ENCODE measurements around the gene CTTNBP2.
"Not testable (repeated sequence)": the region's sequence is repeated elsewhere in the genome, so short reads cannot be mapped to it uniquely, and the experiment has no call there.

CTTNBP2 gene

DNA sequence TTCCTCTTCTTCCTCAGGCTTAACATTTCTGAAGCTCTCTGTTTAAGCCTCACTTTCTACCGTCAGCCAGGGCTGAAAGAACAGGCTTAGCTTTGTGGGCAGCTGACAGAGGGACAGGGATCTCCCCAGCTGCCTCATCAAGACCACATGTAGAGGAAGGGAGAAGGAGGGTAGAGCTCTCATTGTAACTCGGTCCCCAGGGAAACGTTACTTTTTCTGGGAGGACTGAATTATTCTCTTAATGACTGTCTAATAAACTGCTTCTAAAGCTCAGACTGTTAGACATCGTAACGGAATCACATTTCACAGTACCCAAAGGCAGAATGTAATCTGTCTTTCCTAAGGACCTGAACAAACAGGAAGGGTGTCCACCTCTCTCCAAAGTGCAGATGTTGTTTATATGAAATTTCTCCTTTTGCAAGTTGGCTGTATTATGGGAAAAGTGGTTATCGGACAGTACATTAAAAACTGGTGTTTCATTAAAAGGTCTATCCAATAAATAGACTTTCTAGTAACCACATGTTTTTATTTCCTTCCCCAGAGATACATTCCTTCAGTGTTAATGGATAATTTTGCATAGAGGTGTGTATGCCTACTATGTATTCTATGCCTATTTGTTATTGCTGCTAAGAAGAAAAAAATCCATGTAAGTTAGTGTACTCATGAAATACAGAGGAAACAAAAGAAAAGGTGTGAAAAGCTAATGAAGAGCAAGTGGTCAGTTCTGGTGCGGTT is 144.2 kb downstream of the CTTNBP2 start:
- DNase-seq: no peak

- no peak for DNase-seq
Measured at GRCh38 chr7:117724898-117725297, 148.3 kb downstream of the CTTNBP2 start.

DNA sequence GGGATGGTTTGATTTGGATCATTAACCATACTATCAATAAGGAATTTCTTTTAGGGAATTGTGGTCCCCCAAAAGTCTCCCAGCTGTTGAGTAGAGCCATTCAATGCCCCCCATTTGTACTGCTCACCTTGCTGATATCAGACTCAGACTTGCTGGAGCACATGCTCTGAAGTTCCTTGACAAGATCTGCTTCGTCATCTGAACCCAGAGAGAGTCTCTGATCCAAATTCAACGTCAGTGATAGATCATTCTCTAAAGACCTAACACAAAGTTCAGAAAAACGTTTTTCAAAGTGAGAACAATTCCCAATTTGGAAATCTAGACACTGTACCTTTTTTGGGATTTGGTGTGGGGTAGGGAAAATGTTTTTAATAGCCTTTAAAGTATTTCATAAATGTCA is 153.9 kb downstream of the CTTNBP2 start:
- no peak for DNase-seq

DNA sequence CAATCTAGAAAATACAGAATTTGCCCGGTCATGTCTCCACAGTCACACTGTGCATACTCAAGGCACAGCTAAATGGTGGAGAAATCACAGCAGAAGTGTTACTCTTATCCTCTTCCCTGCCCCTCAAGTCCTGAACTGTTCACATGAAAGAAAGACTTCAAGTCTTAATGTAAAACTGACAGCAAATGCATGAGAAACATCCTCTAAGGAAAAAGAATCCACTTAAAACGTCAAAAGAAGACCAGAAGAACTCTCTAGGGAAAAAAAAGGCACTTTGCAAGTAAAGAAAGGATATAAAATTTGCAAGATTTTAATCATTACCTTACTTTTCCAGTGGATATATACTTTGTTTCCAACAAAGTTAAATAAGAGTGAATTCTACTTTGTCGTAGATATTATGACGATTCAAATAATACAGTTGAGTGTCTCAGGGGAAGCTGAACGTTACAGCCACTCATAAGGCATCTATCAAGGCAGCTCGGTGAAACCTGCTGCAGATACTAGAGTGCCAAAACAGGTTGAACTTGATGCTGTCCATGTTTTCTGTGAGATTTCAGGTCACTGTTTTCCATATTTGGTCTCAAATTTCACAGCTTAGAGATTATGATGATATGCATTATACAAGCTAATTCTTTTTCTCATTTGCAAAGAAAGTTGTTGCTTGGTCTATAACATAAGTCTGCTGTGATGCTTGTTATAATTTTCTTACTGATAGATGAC is 155.0 kb downstream of the CTTNBP2 start:
- no peak for DNase-seq

- no peak for DNase-seq
Measured at GRCh38 chr7:117717357-117717756, 155.9 kb downstream of the CTTNBP2 start.

GRCh38 chr7:117716707-117717299 is 156.4 kb downstream of the CTTNBP2 start:
- no peak for DNase-seq

DNA sequence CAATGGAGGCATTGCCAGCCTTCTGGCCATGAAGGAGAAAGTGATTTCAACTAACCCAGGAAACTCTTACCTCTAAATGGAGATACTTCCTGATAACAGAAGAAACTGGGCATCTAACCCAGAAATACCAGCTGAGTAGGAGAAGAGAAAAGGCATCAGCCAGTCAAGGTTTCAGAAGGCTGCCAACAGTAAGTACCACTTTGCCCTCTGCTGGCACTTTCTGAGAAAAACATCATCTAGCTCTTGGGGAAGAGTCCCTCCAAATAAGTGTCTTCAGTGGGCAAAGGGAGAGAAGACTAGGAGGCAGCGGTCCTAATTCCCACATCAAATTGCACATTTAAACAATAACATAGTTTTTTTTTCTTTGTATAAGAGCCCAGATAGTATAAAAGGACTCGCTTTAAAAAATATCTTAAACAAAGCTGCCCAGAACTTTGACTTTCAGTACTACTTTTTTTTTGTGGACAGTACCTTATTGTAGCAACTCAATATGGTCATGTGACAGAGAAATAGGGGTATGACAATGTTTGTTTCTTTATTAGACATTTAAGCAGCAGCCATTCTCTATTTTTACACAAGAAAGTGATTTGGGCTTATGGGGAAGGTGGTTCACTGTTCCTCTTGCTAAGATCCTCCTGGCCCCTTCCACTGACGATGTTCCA is 157.3 kb downstream of the CTTNBP2 start:
- DNase-seq: no peak

DNA sequence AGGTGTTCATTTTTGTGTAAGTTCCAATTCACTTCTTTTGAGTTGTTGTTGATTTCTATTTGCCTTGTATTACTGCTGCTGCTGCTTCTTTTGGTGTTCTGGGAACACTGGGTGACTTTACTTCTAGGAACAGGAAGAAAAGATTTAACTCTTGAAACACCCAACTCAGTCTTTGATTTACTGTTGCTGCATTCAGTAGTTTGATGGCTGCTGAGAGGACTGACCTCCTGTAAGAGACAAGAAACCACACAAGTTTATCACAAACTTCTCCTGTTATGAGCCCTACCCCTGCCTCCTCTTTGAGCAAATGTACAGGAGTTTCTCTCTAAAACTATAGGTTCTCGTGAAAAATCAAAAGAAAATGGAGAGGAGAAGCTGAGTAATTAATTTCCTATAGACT is 161.7 kb downstream of the CTTNBP2 start:
- DNase-seq: no peak

- DNase-seq: not testable (repeated sequence)
Measured at GRCh38 chr7:117708173-117708572, 165.1 kb downstream of the CTTNBP2 start.

GRCh38 chr7:117707080-117707479 is 166.2 kb downstream of the CTTNBP2 start:
- no peak for DNase-seq

DNA sequence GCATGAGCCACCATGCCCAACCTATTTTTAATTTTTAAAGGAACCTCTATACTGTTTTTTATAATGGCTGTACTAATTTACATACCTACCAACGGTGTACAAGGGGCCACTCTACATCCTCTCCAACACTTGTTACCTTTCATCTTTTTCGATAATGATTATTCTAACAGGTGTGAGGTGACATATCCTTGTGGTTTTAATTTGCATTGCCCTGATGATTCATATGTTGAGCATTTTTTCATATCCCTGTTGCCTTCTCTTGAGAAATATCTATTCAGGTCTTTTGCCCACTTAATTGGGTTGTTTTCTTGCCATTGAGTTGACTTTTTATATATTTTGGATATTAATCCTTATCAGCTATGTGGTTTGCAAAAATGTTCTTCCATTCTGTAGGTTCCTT is 167.0 kb downstream of the CTTNBP2 start:
- DNase-seq: no peak

DNA sequence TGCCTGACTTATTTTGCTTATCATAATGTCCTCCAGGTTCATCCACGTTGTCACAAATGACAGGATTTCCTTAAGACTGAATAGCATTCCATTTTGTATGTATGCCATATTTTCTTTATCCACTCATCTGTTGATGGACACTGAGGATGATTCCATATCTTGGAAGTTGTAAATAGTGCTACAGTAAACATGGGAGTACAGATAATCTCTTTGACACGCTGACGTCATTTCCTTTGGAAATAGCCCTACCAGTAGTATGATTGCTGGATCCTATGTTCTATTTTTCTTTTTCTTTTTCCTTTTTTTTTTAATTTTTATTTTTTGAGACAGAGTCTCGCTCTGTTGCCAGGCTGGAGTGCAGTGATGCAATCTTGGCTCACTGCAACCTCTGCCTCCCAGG is 167.6 kb downstream of the CTTNBP2 start:
- DNase-seq: no peak

- DNase-seq: no peak
Measured at GRCh38 chr7:117704063-117704462, 169.2 kb downstream of the CTTNBP2 start.

DNA sequence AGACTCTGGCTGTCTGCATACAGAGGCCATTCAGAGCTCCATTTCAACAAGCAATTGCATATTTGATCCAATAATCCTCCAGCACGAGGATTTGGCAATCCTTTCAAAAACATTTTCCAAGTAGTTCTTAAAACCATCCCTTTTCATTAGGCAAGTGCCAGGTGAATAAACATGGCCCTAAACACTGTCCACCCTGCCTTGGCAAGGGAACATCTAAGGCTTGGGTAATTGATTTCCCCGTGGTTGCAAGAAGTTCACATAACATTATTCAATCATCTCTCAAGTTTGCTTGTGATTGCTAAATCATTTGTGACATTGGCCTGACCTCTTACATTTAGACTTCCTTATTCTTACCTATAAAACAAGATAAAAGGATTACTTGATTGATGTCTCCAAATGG is 175.2 kb downstream of the CTTNBP2 start:
- DNase-seq: no peak

- DNase-seq: no peak
Measured at GRCh38 chr7:117692338-117692737, 180.9 kb downstream of the CTTNBP2 start.

GRCh38 chr7:117690147-117690546 is 183.1 kb downstream of the CTTNBP2 start:
- no peak for DNase-seq

DNA sequence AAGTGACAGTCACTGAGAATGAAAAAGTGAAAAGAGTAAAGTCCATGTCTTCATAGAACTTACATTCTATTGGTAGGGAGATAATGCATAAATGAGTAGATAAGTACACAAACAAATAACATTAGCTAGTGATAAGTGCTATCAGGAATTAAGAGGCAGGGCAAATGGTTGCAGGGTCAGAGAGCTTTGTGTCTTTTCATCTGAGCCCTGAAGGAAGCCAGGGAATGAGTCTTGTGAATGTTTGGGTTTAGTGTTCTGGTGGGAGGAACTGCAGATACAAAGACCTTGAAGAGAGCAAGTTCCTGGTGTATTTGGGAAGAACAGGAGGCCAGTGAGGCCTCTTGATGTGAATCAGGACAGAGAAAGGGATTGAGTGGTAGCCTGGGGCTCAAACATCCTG is 183.8 kb downstream of the CTTNBP2 start:
- no peak for DNase-seq

GRCh38 chr7:117688126-117688525 is 185.1 kb downstream of the CTTNBP2 start:
- DNase-seq: no peak

DNA sequence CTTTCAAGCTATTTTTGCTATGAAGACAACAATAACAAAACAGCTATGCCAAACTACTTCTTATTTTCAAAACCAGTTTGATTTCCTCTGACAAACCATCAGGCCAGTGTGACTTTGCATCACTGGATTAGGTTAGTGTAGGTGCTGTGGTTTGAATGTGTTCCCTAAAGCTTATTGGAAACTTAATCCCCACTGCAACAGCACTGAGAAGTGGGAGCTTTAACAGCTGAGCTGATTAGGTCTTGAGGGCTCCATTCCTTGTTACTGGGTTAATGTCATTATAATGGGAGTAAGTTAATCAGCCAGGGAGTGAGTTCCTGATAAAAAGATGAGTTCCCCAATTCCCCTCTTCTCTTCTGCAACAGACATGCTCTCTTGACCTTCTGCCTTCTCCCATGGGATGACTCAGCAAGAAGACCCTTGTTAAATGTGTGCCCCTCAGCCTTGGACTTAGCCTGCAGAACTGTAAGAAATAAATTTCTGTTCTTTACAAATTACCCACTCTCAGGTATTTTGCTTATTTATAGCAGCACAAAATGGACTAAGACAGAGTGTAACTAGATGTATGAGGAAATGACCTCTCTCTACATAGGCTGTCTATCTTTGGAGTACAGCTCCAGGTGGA is 186.8 kb downstream of the CTTNBP2 start:
- no peak for DNase-seq

GRCh38 chr7:117685795-117686194 is 187.4 kb downstream of the CTTNBP2 start:
- no peak for DNase-seq

- no peak for DNase-seq
Measured at GRCh38 chr7:117683430-117684175, 189.6 kb downstream of the CTTNBP2 start.

GRCh38 chr7:117682681-117683385 is 190.4 kb downstream of the CTTNBP2 start:
- no peak for DNase-seq

Data from cerebellar nuclear complex (tissue), 1 donor.